NCI-H187 treated with DMSO at 0.1 percent for 48 hours (cell line): Measurements from ENCODE around the gene ASIC3.
"Not testable (repeated sequence)": the region's sequence is repeated elsewhere in the genome, so short reads cannot be mapped to it uniquely, and the experiment has no call there.

Source experiments
- DNase-seq: peaks from one replicate; lab custom pipeline; 2025; lab: John Stamatoyannopoulos, UW

The ASIC3 gene

DNA sequence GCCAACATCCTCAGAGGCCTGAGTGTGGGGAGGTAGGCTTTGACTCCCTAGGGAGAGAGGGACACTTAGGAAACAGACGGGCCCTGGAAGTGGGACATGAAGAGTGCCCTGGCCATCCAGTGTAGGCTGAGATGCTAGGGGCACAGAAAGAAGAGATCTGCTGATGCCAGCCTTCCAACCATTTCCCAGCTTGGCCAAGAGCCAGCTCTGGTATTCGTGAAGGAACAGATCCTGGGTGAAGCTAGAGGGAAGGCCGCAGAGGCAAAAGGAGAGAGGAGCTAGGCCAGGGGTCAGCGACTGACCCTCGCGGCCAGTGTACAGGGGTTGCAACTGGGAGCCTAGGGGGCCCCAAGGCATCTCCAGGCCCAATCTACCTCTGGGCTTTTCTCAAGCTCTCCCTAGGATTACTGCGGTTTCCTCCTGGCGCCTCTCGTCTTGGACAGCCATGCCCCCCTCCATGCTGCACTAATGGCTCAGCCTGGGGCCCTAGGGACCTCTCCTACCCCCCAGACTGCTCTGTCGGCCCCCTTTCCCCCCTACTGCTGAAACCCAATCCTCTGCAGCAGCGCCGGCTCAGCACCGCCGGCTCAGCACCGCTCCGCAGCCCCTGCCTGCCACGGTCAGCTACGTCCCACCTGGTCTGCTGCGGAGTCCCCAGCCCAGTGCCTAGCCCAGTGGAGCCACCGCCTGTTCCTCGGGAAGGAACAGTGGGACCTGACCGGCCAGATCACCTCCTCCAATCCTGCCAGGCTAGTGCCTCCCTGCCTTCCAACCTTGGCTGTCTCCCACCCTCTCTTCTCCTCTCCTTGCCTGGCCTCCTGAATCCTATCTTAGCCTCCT, at the start of gene ASIC3:
Gene ASIC3, plus strand, starts transcription at position 556 of the 840 bp plus-strand sequence. CDS start 355 bp downstream, outside the sequence.
- DNase-seq, result no peak

DNA sequence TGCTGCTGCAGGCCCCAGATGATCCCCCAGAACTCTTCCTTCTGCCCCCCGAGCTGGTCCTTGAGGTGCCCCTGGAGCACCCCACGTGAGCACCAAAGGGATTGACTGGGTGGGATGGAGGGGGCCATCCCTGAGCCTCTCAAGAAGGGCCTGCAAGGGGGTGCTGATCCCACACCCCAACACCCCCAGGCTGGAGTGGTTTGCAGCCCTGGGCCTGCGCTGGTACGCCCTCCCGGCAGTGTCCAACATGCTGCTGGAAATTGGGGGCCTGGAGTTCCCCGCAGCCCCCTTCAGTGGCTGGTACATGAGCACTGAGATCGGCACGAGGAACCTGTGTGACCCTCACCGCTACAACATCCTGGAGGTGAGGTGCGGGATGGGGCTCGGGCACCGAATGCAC, 49.3 kb upstream of the ASIC3 start:
- DNase-seq, result no peak

DNA sequence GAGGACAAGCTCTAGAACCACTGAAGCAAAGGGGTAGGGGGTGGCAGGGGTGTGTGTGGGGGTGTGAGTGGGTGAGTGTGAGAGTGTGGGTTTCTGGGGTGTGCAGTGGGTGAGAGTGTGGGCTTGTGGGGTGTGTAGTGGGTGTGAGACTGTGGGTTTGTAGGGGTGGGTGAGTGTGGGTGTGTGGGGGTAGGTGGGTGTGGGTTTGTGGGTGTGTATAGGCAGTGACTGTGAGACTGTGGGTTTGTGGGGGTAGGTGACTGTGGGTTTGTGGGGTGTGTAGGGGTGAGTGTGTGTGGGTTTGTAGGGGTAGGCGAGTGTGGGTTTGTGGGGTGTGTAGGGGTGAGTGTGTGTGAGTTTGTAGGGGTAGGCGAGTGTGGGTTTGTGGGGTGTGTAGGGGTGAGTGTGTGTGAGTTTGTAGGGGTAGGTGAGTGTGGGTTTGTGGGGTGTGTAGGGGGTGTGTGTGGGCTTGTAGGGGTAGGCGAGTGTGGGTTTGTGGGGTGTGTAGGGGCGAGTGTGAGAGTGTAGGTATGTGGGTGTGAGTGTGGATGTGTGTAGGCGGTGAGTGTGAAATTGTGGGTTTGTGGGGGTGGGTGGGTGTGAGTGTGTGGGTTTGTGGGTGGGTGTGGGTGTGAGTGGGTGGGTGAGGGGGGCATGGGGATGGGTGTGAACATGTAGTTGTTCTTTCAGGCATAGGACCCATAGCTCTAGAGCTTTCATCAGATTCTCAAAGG, 48.7 kb upstream of the ASIC3 start:
- DNase-seq, result no peak

DNA sequence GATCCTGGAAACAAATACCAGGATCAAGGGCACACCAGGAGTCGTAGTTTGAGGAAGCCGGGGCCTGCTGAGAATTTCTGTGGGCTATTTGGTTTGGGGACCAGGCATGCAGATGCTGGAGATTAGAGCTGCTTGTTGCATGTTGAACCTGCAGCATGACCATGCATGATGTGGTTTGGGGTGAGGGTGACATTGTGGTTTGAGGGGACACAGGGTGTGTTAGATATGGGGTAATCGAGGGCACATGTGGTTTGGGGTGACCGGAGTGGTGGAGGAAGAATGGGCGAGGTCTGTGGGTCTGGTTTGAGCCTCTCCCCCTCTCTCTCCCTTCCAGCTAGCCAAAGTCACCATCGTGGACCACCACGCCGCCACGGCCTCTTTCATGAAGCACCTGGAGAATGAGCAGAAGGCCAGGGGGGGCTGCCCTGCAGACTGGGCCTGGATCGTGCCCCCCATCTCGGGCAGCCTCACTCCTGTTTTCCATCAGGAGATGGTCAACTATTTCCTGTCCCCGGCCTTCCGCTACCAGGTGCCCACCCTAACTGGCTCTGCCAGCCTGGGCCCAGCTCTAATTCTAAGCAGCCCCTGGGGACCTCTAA, 47.3 kb upstream of the ASIC3 start:
- DNase-seq, result no peak

DNA sequence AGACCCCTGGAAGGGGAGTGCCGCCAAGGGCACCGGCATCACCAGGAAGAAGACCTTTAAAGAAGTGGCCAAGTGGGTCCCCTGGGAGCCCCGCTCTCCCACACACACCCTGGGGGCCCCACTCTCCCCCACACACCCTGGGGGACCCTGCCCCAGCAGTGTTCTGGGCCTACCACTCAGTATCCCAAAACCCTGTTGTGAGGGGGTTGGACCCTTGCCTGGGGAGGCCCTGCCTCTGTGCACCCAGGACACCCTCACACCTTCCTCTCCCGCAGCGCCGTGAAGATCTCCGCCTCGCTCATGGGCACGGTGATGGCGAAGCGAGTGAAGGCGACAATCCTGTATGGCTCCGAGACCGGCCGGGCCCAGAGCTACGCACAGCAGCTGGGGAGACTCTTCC, 46.8 kb upstream of the ASIC3 start:
- no peak for DNase-seq

DNA sequence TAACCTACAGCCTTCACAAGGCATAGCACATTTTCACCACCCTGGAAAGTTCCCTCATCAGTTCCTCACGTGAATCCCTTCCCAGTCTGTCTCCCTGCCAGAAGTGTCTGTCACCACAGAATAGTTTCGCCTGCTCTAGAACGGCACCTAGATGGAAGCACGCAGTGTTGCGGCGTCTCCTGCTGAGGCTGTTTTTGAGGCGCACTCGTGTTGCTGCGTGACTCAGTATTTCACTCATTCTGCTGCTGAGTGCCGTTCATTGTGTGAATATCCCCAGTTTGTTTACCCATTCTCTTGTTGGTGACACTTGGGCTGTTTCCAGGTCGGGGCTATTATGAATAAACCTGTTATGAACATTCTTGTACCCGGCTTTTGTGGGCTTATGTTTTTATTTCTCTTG, 44.8 kb upstream of the ASIC3 start:
- DNase-seq, result no peak

DNA sequence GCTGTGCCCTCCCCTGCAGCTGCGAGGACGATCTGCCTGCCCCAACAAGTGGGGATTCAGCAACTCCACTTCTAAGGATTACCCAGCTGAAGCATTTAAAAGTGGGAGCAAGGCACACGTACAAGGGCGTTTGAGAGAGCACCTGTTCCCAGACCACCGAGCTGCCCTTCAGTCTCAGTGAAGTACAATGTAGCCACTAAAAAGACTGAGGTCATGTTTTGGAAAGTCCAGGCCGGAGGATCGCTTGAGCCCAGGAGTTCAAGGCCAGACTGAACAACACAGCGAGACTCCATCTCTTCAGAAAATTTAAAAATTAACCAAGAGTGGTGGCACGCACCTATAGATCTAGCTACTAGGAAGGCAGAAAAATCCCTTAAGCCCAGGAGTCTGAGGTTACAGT, 42.8 kb upstream of the ASIC3 start:
- DNase-seq, result no peak

DNA sequence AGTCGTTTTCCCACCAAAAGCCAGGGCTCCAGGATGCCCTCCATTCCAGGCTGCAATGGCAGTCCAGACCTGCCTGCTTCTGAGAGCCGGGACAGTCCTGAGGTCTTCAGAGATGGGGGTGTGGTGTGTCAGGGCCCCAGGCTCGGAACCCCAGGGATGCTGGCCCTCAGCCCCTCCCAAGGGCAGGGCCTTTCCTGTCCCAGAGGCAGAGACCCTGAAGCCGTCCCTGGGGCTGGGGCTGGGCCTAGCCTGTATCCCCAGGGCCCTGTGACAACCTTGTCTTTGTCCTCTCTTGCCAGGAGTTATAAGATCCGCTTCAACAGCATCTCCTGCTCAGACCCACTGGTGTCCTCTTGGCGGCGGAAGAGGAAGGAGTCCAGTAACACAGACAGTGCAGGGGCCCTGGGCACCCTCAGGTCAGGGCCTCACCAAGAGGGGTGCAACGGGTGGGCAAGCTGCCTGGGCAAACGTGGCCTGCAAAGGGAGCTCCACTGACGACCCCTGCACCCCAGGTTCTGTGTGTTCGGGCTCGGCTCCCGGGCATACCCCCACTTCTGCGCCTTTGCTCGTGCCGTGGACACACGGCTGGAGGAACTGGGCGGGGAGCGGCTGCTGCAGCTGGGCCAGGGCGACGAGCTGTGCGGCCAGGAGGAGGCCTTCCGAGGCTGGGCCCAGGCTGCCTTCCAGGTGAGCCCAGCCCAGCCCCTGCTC, 41.6 kb upstream of the ASIC3 start:
- no peak for DNase-seq

DNA sequence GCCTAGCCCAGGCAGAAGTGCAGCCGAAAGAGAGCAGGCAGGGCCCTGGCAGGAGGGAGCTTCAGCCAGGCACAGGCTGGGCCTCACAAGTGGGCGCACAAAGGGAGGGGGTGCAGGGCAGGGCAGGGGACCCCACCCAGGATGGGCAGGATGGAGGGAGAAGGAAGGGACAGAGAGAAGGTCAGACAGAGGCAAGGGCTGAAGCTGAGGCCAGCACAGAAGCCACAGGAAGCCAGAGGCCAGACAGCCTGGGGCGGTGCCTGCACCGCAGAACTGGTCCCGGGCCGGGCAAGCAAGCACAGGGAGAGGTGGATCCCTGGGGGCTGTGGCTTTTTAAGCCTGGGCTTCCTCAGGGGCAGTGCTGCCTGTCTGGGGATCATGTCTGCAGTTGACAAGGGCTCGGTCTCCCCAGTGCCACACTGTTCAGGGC, 40.8 kb upstream of the ASIC3 start:
- no peak for DNase-seq

DNA sequence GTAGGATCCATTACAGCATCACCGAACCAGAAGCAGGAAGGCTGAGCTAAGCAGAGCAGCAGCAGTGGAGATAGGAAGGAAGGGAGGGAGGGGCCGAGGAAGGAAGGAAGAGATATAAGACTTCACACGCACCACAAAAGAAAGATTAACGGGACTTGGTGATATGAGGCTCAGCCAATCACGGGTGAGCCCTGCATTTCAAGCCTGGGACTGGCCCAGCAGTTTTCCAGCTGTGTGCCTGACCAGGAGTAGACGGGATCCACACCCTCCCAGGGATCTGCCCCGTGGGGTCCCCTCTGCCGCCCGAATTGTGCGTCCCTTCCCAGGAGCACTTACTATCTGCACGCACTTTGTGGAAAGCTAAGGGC, 40.2 kb upstream of the ASIC3 start:
- no peak for DNase-seq

DNA sequence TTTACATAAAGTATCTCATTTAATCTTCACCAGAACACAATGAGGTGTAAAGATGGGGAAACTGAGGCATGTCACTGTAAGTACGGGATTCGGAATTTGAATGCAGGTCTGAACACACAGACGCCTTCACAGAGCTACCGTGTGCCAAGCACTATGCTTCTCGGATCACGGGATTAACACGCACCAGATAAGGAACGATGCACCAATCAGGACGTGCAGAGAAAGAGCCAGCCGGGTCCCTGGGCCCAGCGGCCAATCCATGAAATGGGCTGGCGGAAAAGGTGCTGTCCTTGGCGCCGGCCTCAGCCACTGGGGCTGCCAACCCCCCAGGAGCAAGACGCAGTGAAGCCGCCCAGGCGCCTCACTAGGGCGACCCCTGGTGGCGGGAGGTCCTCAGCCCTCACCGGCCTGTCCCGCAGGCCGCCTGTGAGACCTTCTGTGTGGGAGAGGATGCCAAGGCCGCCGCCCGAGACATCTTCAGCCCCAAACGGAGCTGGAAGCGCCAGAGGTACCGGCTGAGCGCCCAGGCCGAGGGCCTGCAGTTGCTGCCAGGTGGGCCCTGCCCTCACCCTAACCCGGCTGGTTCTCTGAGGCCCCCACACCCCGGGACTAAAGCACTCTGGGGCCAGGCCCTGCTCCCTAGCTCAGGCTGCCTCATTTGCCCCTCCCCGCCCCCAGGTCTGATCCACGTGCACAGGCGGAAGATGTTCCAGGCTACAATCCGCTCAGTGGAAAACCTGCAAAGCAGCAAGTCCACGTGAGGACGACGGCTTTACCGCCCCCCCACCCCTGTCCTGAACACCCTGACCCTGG, 39.6 kb upstream of the ASIC3 start:
- DNase-seq, result no peak

DNA sequence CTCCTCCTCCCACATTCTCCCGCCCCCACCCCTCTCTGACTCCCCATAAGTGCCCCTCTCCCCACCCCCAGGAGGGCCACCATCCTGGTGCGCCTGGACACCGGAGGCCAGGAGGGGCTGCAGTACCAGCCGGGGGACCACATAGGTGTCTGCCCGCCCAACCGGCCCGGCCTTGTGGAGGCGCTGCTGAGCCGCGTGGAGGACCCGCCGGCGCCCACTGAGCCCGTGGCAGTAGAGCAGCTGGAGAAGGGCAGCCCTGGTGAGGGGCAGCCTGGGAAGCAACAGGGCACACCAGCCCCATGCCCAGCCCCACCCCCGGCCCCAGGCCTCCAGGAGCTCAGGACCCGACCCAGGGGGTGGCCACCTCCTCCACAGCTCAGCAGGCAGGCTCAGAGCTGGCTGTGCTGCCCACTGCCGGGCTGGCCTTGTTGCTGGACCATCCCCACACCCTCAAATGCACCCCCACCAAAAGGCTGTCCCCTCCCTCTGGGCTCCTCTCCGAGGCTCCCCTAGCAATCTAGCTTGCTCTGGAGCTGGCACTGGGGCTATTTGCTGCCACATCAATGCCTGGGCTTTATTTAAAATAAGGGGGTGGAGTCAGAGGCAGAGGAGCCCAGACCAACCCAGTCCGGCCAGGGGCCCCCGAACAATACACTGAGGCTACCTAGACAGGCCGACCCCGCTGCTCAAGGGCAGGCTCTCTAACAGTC, 38.8 kb upstream of the ASIC3 start:
- no peak for DNase-seq

DNA sequence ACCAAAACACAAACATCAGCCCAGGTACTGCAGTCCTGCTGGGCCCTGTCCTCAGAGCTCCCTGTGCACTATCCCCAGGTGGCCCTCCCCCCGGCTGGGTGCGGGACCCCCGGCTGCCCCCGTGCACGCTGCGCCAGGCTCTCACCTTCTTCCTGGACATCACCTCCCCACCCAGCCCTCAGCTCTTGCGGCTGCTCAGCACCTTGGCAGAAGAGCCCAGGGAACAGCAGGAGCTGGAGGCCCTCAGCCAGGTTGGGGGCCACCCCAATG, 38.4 kb upstream of the ASIC3 start:
- DNase-seq, result no peak

DNA sequence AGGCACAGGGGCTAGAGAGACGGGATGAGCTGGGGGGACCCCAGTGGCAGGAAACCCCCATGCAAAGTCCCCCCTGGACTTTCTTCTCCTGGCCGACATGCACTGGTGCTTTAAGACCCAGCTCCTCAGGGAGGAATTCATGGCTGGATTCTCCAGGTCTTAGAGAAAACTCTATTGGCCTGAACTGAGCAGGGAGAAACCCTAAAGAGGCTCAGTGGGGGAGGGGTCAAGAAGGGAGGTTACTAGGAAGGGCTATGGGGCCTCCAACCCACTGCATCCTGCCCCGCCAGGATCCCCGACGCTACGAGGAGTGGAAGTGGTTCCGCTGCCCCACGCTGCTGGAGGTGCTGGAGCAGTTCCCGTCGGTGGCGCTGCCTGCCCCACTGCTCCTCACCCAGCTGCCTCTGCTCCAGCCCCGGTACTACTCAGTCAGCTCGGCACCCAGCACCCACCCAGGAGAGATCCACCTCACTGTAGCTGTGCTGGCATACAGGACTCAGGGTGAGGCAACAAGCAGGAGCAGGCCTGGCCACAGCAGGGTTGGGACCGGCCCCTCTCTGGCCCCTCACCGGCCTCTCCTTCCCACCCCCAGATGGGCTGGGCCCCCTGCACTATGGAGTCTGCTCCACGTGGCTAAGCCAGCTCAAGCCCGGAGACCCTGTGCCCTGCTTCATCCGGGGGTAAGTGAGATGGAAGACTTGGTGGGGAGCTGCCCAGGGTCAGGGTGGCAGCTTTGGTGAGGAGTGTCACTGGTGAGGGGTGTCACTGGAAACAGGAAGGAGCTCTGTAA, 37.8 kb upstream of the ASIC3 start:
- no peak for DNase-seq

DNA sequence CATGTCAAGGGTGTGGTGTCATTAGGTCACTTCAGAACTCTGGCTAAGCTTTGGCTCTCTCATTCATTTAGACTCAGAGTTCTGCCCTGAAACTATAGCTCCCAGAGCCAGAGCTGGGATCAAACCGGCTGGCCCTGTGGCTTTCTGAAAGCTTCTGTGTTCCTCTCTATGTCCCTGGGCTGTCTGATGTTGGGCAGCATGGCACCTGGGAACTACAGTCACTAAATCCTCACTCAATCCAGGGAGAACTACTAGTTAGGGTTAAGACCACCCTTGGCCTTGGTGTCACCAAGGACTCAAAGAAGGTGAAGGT, 37.3 kb upstream of the ASIC3 start:
- no peak for DNase-seq

DNA sequence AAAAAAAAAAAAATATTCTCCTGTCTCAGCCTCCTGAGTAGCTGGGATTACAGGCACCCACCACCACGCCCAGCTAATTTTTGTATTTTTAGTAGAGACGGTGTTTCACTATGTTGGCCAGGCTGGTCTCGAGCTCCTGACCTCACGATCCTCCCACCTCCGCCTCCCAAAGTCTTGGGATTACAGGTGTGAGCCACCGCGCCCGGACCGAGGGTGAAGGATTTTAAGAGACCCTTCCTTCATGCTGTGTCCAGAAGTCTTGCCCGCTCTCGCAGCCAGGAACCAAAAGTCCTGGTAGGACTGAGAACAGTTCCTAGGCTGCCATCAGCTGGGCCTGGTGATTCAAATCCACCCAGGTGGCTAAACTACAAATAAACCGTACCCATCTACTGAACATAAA, 36.7 kb upstream of the ASIC3 start:
- not testable (repeated sequence) for DNase-seq

DNA sequence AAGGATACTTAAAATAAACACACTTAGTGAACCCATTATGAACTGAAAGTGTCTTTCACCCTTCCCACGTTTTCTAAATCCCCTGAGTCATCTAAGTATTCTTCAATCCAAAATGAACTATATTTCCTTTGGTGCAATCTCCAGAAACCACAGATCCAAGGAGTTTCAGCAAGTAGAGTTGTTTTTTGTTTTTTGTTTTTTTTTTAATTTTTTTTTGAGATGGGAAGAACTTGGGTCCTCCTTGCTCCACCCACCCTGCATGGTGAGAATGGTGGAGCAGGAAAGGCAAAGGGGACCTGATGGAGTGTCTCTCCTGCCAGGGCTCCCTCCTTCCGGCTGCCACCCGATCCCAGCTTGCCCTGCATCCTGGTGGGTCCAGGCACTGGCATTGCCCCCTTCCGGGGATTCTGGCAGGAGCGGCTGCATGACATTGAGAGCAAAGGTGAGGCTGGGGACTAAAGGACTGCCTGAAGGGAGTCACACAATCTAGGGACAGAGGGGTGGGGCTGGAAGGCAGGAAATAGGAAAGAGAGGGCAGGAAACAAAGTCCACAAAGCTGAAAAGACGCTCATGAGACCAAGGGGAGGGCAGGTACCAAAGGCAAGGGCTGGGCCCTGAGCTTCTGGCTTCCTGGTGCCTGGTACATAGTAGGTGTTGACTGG, 36.2 kb upstream of the ASIC3 start:
- no peak for DNase-seq

DNA sequence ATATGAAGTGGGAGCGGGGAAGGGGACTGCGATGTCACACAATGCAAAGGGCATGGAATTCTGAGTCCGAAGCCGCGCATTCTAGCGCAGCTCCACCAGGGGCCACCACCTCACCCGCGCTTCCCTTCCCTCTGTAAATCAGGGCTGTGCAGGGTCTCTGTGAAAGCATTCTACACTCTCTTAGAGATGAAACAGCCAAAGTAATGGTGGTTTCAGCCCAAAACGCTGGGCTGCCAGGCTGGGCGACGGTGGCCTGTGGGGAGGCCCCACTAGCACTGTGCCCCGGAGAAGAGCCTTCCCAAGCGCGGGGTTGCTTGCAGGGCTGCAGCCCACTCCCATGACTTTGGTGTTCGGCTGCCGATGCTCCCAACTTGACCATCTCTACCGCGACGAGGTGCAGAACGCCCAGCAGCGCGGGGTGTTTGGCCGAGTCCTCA, 35.4 kb upstream of the ASIC3 start:
- DNase-seq, result no peak

DNA sequence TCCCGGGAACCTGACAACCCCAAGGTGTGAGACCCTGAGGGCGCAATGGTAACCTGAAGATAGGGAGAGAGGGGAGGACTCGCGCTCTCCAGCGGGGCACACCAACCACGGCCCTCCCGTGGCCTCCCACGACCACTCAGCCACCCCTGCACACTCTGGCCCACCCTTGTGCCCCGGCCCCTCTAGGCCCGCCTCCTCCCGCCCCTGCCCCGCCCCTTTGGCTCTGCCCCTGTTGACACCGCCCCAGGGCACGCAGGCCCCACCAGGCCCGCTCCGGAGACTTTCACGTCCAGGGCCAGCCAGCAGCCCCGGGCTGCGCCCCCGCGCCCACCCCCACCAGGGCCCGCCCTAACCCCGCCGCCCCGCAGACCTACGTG, 35.0 kb upstream of the ASIC3 start:
- DNase-seq, result no peak
